ENCODE measurements around the gene DNASE1L2. TPM values are rescaled to one million over a fixed set of nuclear protein-coding genes. Genes with fewer than 3 reads are reported as not detected.

The DNASE1L2 gene
- total RNA-seq, 2 donors from 2014 or later, result 0.35 to 1.3 TPM

DNA sequence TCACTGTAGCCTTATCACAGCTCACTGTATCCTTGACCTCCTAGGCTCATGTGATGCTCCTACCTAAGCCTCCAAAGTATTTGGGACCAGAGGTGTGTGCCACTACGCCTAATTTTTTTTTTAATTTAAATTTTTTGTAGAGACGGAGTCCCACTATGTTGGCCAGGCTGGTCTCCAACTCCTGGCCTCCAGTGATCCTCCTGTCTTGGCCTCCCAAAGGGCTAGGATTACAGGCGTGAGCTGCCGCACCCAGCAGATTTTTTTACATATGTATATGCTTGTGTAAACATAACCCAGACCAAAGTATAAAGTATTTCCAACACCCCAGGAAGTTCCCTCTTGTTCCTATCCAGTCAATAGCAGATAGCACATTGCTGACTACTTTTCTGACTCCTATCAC is 19.9 kb upstream of the DNASE1L2 start:
- TF ChIP-seq, protein P1, sequence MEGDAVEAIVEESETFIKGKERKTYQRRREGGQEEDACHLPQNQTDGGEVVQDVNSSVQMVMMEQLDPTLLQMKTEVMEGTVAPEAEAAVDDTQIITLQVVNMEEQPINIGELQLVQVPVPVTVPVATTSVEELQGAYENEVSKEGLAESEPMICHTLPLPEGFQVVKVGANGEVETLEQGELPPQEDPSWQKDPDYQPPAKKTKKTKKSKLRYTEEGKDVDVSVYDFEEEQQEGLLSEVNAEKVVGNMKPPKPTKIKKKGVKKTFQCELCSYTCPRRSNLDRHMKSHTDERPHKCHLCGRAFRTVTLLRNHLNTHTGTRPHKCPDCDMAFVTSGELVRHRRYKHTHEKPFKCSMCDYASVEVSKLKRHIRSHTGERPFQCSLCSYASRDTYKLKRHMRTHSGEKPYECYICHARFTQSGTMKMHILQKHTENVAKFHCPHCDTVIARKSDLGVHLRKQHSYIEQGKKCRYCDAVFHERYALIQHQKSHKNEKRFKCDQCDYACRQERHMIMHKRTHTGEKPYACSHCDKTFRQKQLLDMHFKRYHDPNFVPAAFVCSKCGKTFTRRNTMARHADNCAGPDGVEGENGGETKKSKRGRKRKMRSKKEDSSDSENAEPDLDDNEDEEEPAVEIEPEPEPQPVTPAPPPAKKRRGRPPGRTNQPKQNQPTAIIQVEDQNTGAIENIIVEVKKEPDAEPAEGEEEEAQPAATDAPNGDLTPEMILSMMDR (conservative IDR thresholded peaks at IDR 0.05), result no peak
- Histone ChIP-seq H3K9me3 (ENCODE audit: control insufficient read depth, low read length) (no peaks in the 10 kb centered on the region), H3K27me3 (ENCODE audit: control insufficient read depth, insufficient read depth, low read length, poor library complexity, severe bottlenecking) (no peaks in the 10 kb centered on the region), H3K4me1 (ENCODE audit: control insufficient read depth, insufficient read depth, low read length) (peaks cover 3% of the 10 kb centered on the region), H3K36me3 (ENCODE audit: control insufficient read depth, insufficient read depth, low read length) (peaks cover 17% of the 10 kb centered on the region), H3K27ac (ENCODE audit: low read depth, low read length) (no peak overlapping the region), H3K4me3 (ENCODE audit: low read length) (no peak overlapping the region), H3K9ac (ENCODE audit: extremely low read depth, low read length, poor library complexity, severe bottlenecking) (no peak overlapping the region)
- peaks cover 12% of the 10 kb centered on the region for H3K36me3 Mint-ChIP-seq (ENCODE audit: low read depth)
- no peak overlapping the region for H3K27ac Mint-ChIP-seq
- 89 to 96% methylated on average over 2 of the region's 4 CpGs for WGBS, 2 experiments (ENCODE audit: insufficient coverage in 1 of 2, insufficient read length in 1 of 2)
- peaks cover 12% of the 10 kb centered on the region for H3K4me1 Mint-ChIP-seq
- DNase-seq, result no peak
- no peaks in the 10 kb centered on the region for H3K27me3 Mint-ChIP-seq (ENCODE audit: insufficient read depth)
- H3K9me3 Mint-ChIP-seq, result no peaks in the 10 kb centered on the region
- H3K4me3 Mint-ChIP-seq, result peak overlapping the region; percentile 71

DNA sequence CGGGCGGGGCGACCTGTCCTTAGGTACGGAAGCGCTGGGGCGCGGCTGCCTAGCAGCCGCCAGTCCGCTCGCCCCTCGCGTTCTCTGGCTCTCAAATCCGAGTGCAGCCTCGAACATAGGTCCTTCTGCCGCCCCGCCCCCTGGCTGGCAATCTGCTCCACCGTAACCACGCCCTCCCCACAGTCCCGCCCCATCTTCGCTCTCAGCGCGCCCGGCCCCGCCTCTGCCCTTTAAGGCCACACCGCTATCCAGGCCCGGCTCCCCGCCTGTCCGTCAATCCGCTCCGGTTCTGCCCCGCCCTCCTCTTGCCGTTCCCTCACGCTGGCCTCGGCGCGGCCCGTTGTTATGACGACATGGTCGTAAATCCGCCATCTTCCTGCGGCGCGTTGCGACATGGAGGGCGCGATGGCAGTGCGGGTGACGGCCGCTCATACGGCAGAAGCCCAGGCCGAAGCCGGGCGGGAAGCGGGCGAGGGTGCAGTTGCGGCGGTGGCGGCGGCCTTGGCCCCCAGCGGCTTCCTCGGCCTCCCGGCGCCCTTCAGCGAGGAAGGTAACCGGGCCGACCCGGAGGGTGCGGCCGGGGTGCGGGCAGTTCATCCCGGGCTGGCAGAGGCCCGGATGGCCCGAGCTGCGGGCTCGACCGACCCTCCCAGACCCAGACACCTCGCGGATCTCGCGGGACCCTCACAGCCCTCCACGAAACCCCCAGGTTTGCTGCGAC is 12.9 kb upstream of the DNASE1L2 start, which contains the start of gene E4F1:
E4F1 (plus strand) TSS at position 371 of the 721 bp plus-strand sequence; CDS start at position 394, 23 bp downstream.
- Histone ChIP-seq H3K9me3 (ENCODE audit: control insufficient read depth, low read length) (no peaks in the 10 kb centered on the region), H3K36me3 (ENCODE audit: control insufficient read depth, insufficient read depth, low read length) (peaks cover 13% of the 10 kb centered on the region), H3K4me3 (ENCODE audit: low read length) (peak within 1 kb of the TSS; percentile 91), H3K4me1 (ENCODE audit: control insufficient read depth, insufficient read depth, low read length) (no peaks in the 10 kb centered on the region), H3K27ac (ENCODE audit: low read depth, low read length) (peak within 1 kb of the TSS; percentile 4), H3K27me3 (ENCODE audit: control insufficient read depth, insufficient read depth, low read length, poor library complexity, severe bottlenecking) (no peaks in the 10 kb centered on the region), H3K9ac (ENCODE audit: extremely low read depth, low read length, poor library complexity, severe bottlenecking) (peak within 1 kb of the TSS; percentile 81)
- Mint-ChIP-seq H3K36me3 (ENCODE audit: low read depth) (peaks cover 8% of the 10 kb centered on the region), H3K9me3 (no peaks in the 10 kb centered on the region), H3K27ac (peak within 1 kb of the TSS; percentile 72), H3K4me3 (peak within 1 kb of the TSS; percentile 74), H3K27me3 (ENCODE audit: insufficient read depth) (no peaks in the 10 kb centered on the region), H3K4me1 (peaks cover 4% of the 10 kb centered on the region)
- WGBS, 2 experiments (ENCODE audit: insufficient coverage in 1 of 2, insufficient read length in 1 of 2), result 0 to 1% methylated on average over 27 to 82 of the region's 82 CpGs
- peak; percentile 100 for DNase-seq
- TF ChIP-seq, protein P1 (conservative IDR thresholded peaks at IDR 0.05), result no peak

DNA sequence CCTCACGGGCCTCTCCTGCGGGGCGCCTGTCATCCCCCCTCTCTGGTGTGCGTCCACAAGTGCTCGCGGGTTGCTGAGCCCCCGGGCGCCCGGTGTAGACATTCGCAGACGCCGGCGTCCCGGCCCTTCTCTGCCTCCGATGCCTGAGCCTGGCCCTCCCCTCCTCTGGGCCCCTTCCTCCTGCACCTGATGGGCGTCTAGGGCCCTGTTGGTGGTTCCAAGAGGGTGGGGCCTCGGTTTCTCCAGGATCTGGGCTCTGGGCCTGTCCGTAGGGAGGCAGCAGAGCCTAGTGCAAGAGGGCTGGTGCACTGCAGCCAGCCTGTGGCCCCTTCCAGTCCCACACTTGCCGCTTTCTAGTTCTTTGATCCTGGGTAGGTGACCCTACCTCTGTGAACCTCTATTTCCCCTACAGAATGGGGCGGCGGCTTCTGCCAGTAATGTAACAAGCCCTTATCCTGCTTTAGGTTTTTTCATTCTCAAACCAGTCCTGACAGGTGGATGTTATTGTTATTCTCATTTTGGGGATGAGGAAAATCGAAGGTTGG is 12.2 kb upstream of the DNASE1L2 start:
- no peaks in the 10 kb centered on the region for H3K9me3 Mint-ChIP-seq
- WGBS, 2 experiments (ENCODE audit: insufficient coverage in 1 of 2, insufficient read length in 1 of 2), result 12 to 18% methylated on average over 7 to 22 of the region's 22 CpGs

More for the DNA sequence above, 12.2 kb upstream of the DNASE1L2 start:
- H3K4me1 ChIP-seq (ENCODE audit: control insufficient read depth, insufficient read depth, low read length), result no peaks in the 10 kb centered on the region
- H3K9me3 ChIP-seq (ENCODE audit: control insufficient read depth, low read length), result no peaks in the 10 kb centered on the region
- H3K36me3 ChIP-seq (ENCODE audit: control insufficient read depth, insufficient read depth, low read length), result peaks cover 18% of the 10 kb centered on the region
- H3K27me3 ChIP-seq (ENCODE audit: control insufficient read depth, insufficient read depth, low read length, poor library complexity, severe bottlenecking), result no peaks in the 10 kb centered on the region
- Mint-ChIP-seq H3K27me3 (ENCODE audit: insufficient read depth) (no peaks in the 10 kb centered on the region), H3K27ac (peak overlapping the region; percentile 72), H3K4me3 (peak overlapping the region; percentile 74), H3K4me1 (peaks cover 4% of the 10 kb centered on the region), H3K36me3 (ENCODE audit: low read depth) (peaks cover 8% of the 10 kb centered on the region)
- peak; percentile 80 for DNase-seq
- peak overlapping the region; percentile 4 for H3K27ac ChIP-seq (ENCODE audit: low read depth, low read length)
- TF ChIP-seq, protein P1 (conservative IDR thresholded peaks at IDR 0.05), result no peak
- peak overlapping the region; percentile 81 for H3K9ac ChIP-seq (ENCODE audit: extremely low read depth, low read length, poor library complexity, severe bottlenecking)
- peak overlapping the region; percentile 91 for H3K4me3 ChIP-seq (ENCODE audit: low read length)
